ENCODE results near the gene TANGO2. TPM values are rescaled to one million over a fixed set of nuclear protein-coding genes. Genes with fewer than 3 reads are reported as not detected.

The TANGO2 gene
- total and polyA plus RNA-seq, 9 of the 15 experiments (the other 6 are each of a cell fraction or from before 2014, with no cell fraction given), result 15.5 to 94.9 (median 70.1) TPM

DNA sequence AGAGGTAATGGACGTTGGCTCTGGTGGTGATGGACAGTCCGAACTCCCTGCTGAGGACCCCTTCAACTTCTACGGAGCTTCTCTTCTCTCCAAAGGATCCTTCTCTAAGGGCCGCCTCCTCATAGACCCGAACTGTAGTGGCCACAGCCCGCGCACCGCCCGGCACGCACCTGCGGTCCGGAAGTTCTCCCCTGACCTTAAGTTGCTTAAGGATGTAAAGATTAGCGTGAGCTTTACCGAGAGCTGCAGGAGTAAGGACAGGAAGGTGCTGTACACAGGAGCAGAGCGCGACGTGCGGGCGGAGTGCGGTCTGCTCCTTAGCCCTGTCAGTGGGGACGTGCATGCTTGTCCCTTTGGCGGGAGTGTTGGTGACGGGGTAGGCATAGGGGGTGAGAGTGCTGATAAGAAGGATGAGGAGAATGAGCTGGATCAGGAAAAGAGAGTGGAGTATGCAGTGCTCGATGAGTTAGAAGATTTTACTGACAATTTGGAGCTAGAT lies 65.2 kb downstream of the TANGO2 start (continued):
- TF ChIP-seq YY1 (IDR thresholded peaks at IDR 0.05; ENCODE audit: borderline replicate concordance in 1 of 3, control insufficient read depth in 1 of 3, extremely low read depth in 1 of 3, insufficient read depth in 3 of 3, insufficient read length in 1 of 3, insufficient replicate concordance in 2 of 3, low read depth in 1 of 3, low read length in 2 of 3), result peak in 1 of 3 experiments; percentile 46
- no peak for TF ChIP-seq LCOR (CRISPR knock-in tag; IDR thresholded peaks at IDR 0.05)
- 0 out of 4 replicates have a peak, but pooled peaks of 1 of the 2 experiments have one; percentile 26 for TF ChIP-seq SIN3A (IDR thresholded peaks at IDR 0.05; ENCODE audit: borderline replicate concordance in 2 of 2, control insufficient read depth in 1 of 2, low read depth in 2 of 2, low read length in 2 of 2)
- TF ChIP-seq ELF4 (CRISPR knock-in tag; IDR thresholded peaks at IDR 0.05), result 0 out of 2 replicates have a peak, but pooled peaks have one; percentile 36
- TF ChIP-seq, protein P1, sequence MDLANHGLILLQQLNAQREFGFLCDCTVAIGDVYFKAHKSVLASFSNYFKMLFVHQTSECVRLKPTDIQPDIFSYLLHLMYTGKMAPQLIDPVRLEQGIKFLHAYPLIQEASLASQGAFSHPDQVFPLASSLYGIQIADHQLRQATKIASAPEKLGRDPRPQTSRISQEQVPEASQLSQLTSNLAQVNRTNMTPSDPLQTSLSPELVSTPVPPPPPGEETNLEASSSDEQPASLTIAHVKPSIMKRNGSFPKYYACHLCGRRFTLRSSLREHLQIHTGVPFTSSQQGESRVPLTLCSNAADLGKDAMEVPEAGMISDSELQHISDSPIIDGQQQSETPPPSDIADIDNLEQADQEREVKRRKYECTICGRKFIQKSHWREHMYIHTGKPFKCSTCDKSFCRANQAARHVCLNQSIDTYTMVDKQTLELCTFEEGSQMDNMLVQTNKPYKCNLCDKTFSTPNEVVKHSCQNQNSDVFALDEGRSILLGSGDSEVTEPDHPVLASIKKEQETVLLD (IDR thresholded peaks at IDR 0.05), result no peak
- peak; percentile 49; the same call in 1 of the 2 replicates for TF ChIP-seq RBM14 (IDR thresholded peaks at IDR 0.05; ENCODE audit: borderline replicate concordance, insufficient read depth, low read depth, low read length)
- no peak for TF ChIP-seq RHOXF2B (CRISPR knock-in tag; conservative IDR thresholded peaks at IDR 0.05)
- TF ChIP-seq EWSR1 (IDR thresholded peaks at IDR 0.05; ENCODE audit: borderline replicate concordance, low read depth, partially characterized antibody), result no peak

Data from K562 (cell line).